Central memory CD8-positive, alpha-beta T cell (primary cell): ENCODE results near the gene RAB38.

Source experiments
- ATAC-seq: fragments of 150-1000 bp; cut with Tn5 transposase; replicated peaks from 2 replicates; pipeline ENCODE4 v1.10.0; 2022; ENCODE audit warnings: mild to moderate bottlenecking, moderate FRiP score, moderate number of reproducible peaks; ENCODE audit not compliant: poor library complexity, severe bottlenecking; ENCODE audit errors: extremely low read depth
- DNase-seq, 2 donors: peaks; one replicate each; pipeline ENCODE4 v3.0.0; 2021; ENCODE audit warnings: low spot score in 2 of 2
- H3K27ac Mint-ChIP-seq: one replicate; pipeline ENCODE4 v1.8.0; 2022; ENCODE audit warnings: low read depth, mild to moderate bottlenecking, moderate library complexity, mixed read lengths
- H3K27me3 Mint-ChIP-seq: one replicate; pipeline ENCODE4 v1.8.0; 2022; ENCODE audit warnings: mixed read lengths
- H3K36me3 Mint-ChIP-seq: one replicate; pipeline ENCODE4 v1.8.0; 2022; ENCODE audit warnings: mild to moderate bottlenecking, moderate library complexity, mixed read lengths; ENCODE audit not compliant: insufficient read depth
- H3K4me1 Mint-ChIP-seq: one replicate; pipeline ENCODE4 v1.8.0; 2022; ENCODE audit warnings: mixed read lengths
- H3K4me3 Mint-ChIP-seq: one replicate; pipeline ENCODE4 v1.8.0; 2022; ENCODE audit warnings: mild to moderate bottlenecking, moderate library complexity, mixed read lengths
- H3K9me3 Mint-ChIP-seq: one replicate; pipeline ENCODE4 v1.8.0; 2022; ENCODE audit warnings: mixed read lengths

Gene RAB38

GRCh38 chr11:88164806-88165585 is 10.2 kb downstream of the RAB38 start:
- Mint-ChIP-seq H3K9me3 (no peaks in the 10 kb centered on the region), H3K27me3 (no peaks in the 10 kb centered on the region), H3K4me3 (no peak overlapping the region), H3K4me1 (no peaks in the 10 kb centered on the region), H3K27ac (no peak overlapping the region), H3K36me3 (no peaks in the 10 kb centered on the region)
- DNase-seq (no peak), ATAC-seq (no peak)

- DNase-seq = no peak
- H3K4me1 Mint-ChIP-seq = no peaks in the 10 kb centered on the region
- H3K9me3 Mint-ChIP-seq = no peaks in the 10 kb centered on the region
- H3K4me3 Mint-ChIP-seq = no peak overlapping the region
- ATAC-seq = no peak
- H3K27me3 Mint-ChIP-seq = no peaks in the 10 kb centered on the region
- H3K36me3 Mint-ChIP-seq = no peaks in the 10 kb centered on the region
- no peak overlapping the region for H3K27ac Mint-ChIP-seq
Observed at GRCh38 chr11:88164320-88164719, 10.9 kb downstream of the RAB38 start.

GRCh38 chr11:88158081-88158480 is 17.2 kb downstream of the RAB38 start:
- Mint-ChIP-seq H3K27ac (no peak overlapping the region), H3K9me3 (peaks cover 5% of the 10 kb centered on the region), H3K36me3 (no peaks in the 10 kb centered on the region), H3K27me3 (no peaks in the 10 kb centered on the region), H3K4me1 (no peaks in the 10 kb centered on the region), H3K4me3 (no peak overlapping the region)
- ATAC-seq (no peak), DNase-seq (no peak)

- DNase-seq = no peak
- peaks cover 5% of the 10 kb centered on the region for H3K9me3 Mint-ChIP-seq
- no peaks in the 10 kb centered on the region for H3K4me1 Mint-ChIP-seq
- H3K36me3 Mint-ChIP-seq = no peaks in the 10 kb centered on the region
- no peak overlapping the region for H3K4me3 Mint-ChIP-seq
- H3K27ac Mint-ChIP-seq = no peak overlapping the region
- ATAC-seq = no peak
- no peaks in the 10 kb centered on the region for H3K27me3 Mint-ChIP-seq
Observed at GRCh38 chr11:88157370-88157769, 17.9 kb downstream of the RAB38 start.

- Mint-ChIP-seq H3K27me3 (no peaks in the 10 kb centered on the region), H3K27ac (no peak overlapping the region), H3K4me1 (no peaks in the 10 kb centered on the region), H3K36me3 (peaks cover 3% of the 10 kb centered on the region), H3K9me3 (peaks cover 5% of the 10 kb centered on the region), H3K4me3 (no peak overlapping the region)
- DNase-seq = no peak
- ATAC-seq = no peak
Observed at GRCh38 chr11:88152381-88152780, 22.9 kb downstream of the RAB38 start.

- H3K4me1 Mint-ChIP-seq = no peaks in the 10 kb centered on the region
- H3K9me3 Mint-ChIP-seq = peaks cover 5% of the 10 kb centered on the region
- no peak overlapping the region for H3K27ac Mint-ChIP-seq
- H3K27me3 Mint-ChIP-seq = no peaks in the 10 kb centered on the region
- H3K36me3 Mint-ChIP-seq = peaks cover 3% of the 10 kb centered on the region
- DNase-seq = no peak
- ATAC-seq = no peak
- H3K4me3 Mint-ChIP-seq = no peak overlapping the region
Observed at GRCh38 chr11:88151709-88152265, 23.5 kb downstream of the RAB38 start.

- peaks cover 3% of the 10 kb centered on the region for H3K36me3 Mint-ChIP-seq
- H3K4me3 Mint-ChIP-seq = no peak overlapping the region
- no peak for ATAC-seq
- no peaks in the 10 kb centered on the region for H3K4me1 Mint-ChIP-seq
- no peaks in the 10 kb centered on the region for H3K27me3 Mint-ChIP-seq
- no peak overlapping the region for H3K27ac Mint-ChIP-seq
- DNase-seq = no peak
- no peaks in the 10 kb centered on the region for H3K9me3 Mint-ChIP-seq
Observed at GRCh38 chr11:88146106-88146505, 29.1 kb downstream of the RAB38 start.

GRCh38 chr11:88139865-88140264 is 35.4 kb downstream of the RAB38 start:
- ATAC-seq (no peak), DNase-seq (no peak)
- Mint-ChIP-seq H3K27ac (no peak overlapping the region), H3K4me3 (no peak overlapping the region), H3K36me3 (no peaks in the 10 kb centered on the region), H3K9me3 (no peaks in the 10 kb centered on the region), H3K4me1 (no peaks in the 10 kb centered on the region), H3K27me3 (no peaks in the 10 kb centered on the region)

- H3K27me3 Mint-ChIP-seq = no peaks in the 10 kb centered on the region
- no peak for ATAC-seq
- H3K27ac Mint-ChIP-seq = no peak overlapping the region
- H3K36me3 Mint-ChIP-seq = no peaks in the 10 kb centered on the region
- no peaks in the 10 kb centered on the region for H3K4me1 Mint-ChIP-seq
- DNase-seq = no peak
- H3K9me3 Mint-ChIP-seq = no peaks in the 10 kb centered on the region
- no peak overlapping the region for H3K4me3 Mint-ChIP-seq
Observed at GRCh38 chr11:88131764-88132470, 43.3 kb downstream of the RAB38 start.

GRCh38 chr11:88122956-88123355 is 52.3 kb downstream of the RAB38 start:
- H3K4me3 Mint-ChIP-seq = no peak overlapping the region
- H3K27ac Mint-ChIP-seq = no peak overlapping the region
- peaks cover 2% of the 10 kb centered on the region for H3K36me3 Mint-ChIP-seq
- ATAC-seq (no peak), DNase-seq (no peak)
- no peaks in the 10 kb centered on the region for H3K9me3 Mint-ChIP-seq
- no peaks in the 10 kb centered on the region for H3K4me1 Mint-ChIP-seq
- no peaks in the 10 kb centered on the region for H3K27me3 Mint-ChIP-seq

- ATAC-seq = no peak
- DNase-seq = no peak
- H3K4me1 Mint-ChIP-seq = no peaks in the 10 kb centered on the region
- H3K27ac Mint-ChIP-seq = no peak overlapping the region
- no peaks in the 10 kb centered on the region for H3K9me3 Mint-ChIP-seq
- H3K36me3 Mint-ChIP-seq = peaks cover 2% of the 10 kb centered on the region
- no peaks in the 10 kb centered on the region for H3K27me3 Mint-ChIP-seq
- H3K4me3 Mint-ChIP-seq = no peak overlapping the region
Observed at GRCh38 chr11:88119561-88119960, 55.7 kb downstream of the RAB38 start.

GRCh38 chr11:88117281-88117858 is 57.9 kb downstream of the RAB38 start:
- H3K4me1 Mint-ChIP-seq = no peaks in the 10 kb centered on the region
- DNase-seq (no peak), ATAC-seq (no peak)

More at GRCh38 chr11:88117281-88117858, 57.9 kb downstream of the RAB38 start:
- no peak overlapping the region for H3K4me3 Mint-ChIP-seq
- no peaks in the 10 kb centered on the region for H3K27me3 Mint-ChIP-seq
- H3K36me3 Mint-ChIP-seq = no peaks in the 10 kb centered on the region
- no peak overlapping the region for H3K27ac Mint-ChIP-seq
- no peaks in the 10 kb centered on the region for H3K9me3 Mint-ChIP-seq
